ENCODE results near the gene ZBED6. TPM values are rescaled to one million over a fixed set of nuclear protein-coding genes. Genes with fewer than 3 reads are reported as not detected.

Gene ZBED6
- total and polyA plus RNA-seq, 2 experiments from 2014 or later, result 1.7 to 28.7 TPM

DNA sequence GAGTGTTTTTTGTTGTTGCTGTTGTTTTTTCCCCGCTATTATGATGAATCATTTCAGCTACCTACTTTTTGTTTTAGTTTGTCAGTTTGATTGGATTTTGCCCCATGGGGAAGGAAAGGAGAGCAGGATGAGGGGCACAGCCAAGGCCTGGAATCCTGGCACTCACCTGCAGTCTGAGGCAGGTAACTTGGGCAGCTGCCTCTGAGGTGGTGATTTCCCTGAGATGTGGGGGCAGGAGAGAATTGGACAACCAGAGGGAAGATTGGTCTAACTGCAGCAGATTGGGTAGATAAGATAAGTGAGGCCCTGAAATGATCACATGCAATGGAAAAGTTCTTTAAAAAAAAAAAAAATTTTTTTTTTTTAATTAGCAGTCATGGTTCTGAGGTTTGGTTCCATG is 31.9 kb upstream of the ZBED6 start:
- H3K4me2 ChIP-seq (ENCODE audit: unreplicated experiment), result no peak overlapping the region
- DNase-seq, result no peak
- no peak overlapping the region for H2AFZ ChIP-seq
- no peak overlapping the region for H3K27ac ChIP-seq
- H3K4me1 ChIP-seq (ENCODE audit: insufficient read depth), result no peaks in the 10 kb centered on the region
- in situ Hi-C loops (cut with MboI), result no loop called here
- H3K36me3 ChIP-seq (ENCODE audit: low read depth), result no peaks in the 10 kb centered on the region
- no peak overlapping the region for H3K9ac ChIP-seq
- TF ChIP-seq EZH2phosphoT487 (IDR thresholded peaks at IDR 0.05; ENCODE audit: insufficient read depth, low read depth) (no peak), EZH2 (IDR thresholded peaks at IDR 0.05; ENCODE audit: insufficient read depth, poor library complexity, severe bottlenecking) (no peak)
- H3K4me3 ChIP-seq, result no peak overlapping the region
- no peaks in the 10 kb centered on the region for H3K27me3 ChIP-seq (replicated peaks; ENCODE audit: insufficient read depth)
- 92 to 100% methylated on average over 1 of the region's 1 CpG for WGBS, 2 experiments (ENCODE audit: low coverage in 1 of 2, low lambda C conversion rate in 2 of 2, missing lambda C conversion rate in 2 of 2)
- no peaks in the 10 kb centered on the region for H3F3A ChIP-seq (ENCODE audit: insufficient read depth)
- no peaks in the 10 kb centered on the region for H4K20me1 ChIP-seq (ENCODE audit: insufficient read depth)
- H3K9me2 ChIP-seq (ENCODE audit: insufficient read depth), result no peaks in the 10 kb centered on the region
- H3K9me3 ChIP-seq (ENCODE audit: low read depth), result no peaks in the 10 kb centered on the region
- H3K79me2 ChIP-seq (ENCODE audit: insufficient read depth), result no peaks in the 10 kb centered on the region

DNA sequence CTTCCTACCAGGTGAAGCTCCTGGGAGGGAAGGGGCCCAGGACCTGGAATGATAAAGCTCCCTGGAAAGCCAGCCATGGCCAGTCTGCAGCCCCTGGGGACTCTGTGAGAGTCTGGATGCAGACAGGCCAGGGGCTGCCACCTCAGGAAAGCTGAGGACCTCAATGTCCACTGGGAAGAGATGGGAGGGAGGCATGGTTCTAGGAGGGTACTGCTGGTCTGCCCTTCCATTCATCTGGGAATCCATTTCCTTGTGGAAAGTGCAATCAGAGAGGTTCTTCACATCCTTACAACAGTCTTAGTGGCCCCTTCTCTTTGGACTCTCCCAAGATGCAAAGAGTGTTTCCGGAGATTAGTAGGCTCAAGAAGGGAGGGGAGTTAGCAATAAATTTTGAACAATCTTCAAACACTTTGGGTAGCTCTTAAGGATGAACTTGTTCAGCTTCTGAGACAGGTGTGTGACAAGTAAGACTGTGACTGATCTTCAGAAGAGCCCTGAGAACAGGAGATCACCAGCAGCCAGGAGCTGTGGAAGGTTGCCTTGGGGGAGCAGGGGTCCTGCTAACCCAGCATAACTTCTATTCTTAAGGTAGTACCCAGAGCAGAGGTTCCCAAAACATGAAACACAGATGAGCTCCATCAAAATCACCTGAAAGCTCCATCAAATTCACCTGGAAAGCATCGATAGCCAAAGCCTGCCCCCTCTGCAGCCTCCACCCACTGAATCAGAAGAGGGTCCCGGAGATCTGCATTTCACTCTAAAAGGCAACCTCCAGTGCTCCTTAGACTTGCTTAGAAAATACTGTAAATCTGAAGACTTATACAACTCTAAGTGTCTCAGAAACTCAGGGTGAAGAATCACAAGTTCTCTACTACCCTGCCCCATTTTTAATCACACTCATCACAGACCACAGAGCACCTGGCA is 31.1 kb upstream of the ZBED6 start:
- Histone ChIP-seq H3F3A (ENCODE audit: insufficient read depth) (no peaks in the 10 kb centered on the region), H3K4me3 (no peak overlapping the region), H3K36me3 (ENCODE audit: low read depth) (no peaks in the 10 kb centered on the region), H2AFZ (no peak overlapping the region), H3K4me1 (ENCODE audit: insufficient read depth) (no peaks in the 10 kb centered on the region), H4K20me1 (ENCODE audit: insufficient read depth) (no peaks in the 10 kb centered on the region), H3K79me2 (ENCODE audit: insufficient read depth) (no peaks in the 10 kb centered on the region), H3K9me2 (ENCODE audit: insufficient read depth) (no peaks in the 10 kb centered on the region), H3K4me2 (ENCODE audit: unreplicated experiment) (no peak overlapping the region), H3K27ac (no peak overlapping the region), H3K27me3 (replicated peaks; ENCODE audit: insufficient read depth) (no peaks in the 10 kb centered on the region), H3K9ac (no peak overlapping the region), H3K9me3 (ENCODE audit: low read depth) (no peaks in the 10 kb centered on the region)
- TF ChIP-seq EZH2phosphoT487 (IDR thresholded peaks at IDR 0.05; ENCODE audit: insufficient read depth, low read depth), result no peak
- TF ChIP-seq EZH2 (IDR thresholded peaks at IDR 0.05; ENCODE audit: insufficient read depth, poor library complexity, severe bottlenecking), result no peak
- 69 to 78% methylated on average over 3 of the region's 3 CpGs for WGBS, 2 experiments (ENCODE audit: low coverage in 1 of 2, low lambda C conversion rate in 2 of 2, missing lambda C conversion rate in 2 of 2)
- in situ Hi-C loops (cut with MboI), result no loop called here
- no peak for DNase-seq

- Histone ChIP-seq H3F3A (ENCODE audit: insufficient read depth) (no peaks in the 10 kb centered on the region), H4K20me1 (ENCODE audit: insufficient read depth) (no peaks in the 10 kb centered on the region), H3K4me2 (ENCODE audit: unreplicated experiment) (no peak within 1 kb of the TSS), H3K27ac (no peak within 1 kb of the TSS), H2AFZ (no peak within 1 kb of the TSS), H3K79me2 (ENCODE audit: insufficient read depth) (no peaks in the 10 kb centered on the region), H3K9ac (no peak within 1 kb of the TSS), H3K27me3 (replicated peaks; ENCODE audit: insufficient read depth) (no peaks in the 10 kb centered on the region), H3K4me1 (ENCODE audit: insufficient read depth) (no peaks in the 10 kb centered on the region), H3K9me2 (ENCODE audit: insufficient read depth) (no peaks in the 10 kb centered on the region), H3K36me3 (ENCODE audit: low read depth) (no peaks in the 10 kb centered on the region), H3K4me3 (no peak within 1 kb of the TSS), H3K9me3 (ENCODE audit: low read depth) (no peaks in the 10 kb centered on the region)
- no peak for DNase-seq
- WGBS, 2 experiments (ENCODE audit: low coverage in 1 of 2, low lambda C conversion rate in 2 of 2, missing lambda C conversion rate in 2 of 2), result 52 to 54% methylated on average over 16 of the region's 16 CpGs
- in situ Hi-C loops (cut with MboI), result no loop called here
- TF ChIP-seq EZH2phosphoT487 (IDR thresholded peaks at IDR 0.05; ENCODE audit: insufficient read depth, low read depth) (no peak), EZH2 (IDR thresholded peaks at IDR 0.05; ENCODE audit: insufficient read depth, poor library complexity, severe bottlenecking) (no peak)
Observed at GRCh38 chr1:203765029-203765837, 30.2 kb upstream of the ZBED6 start, which contains the start of gene LAX1. LAX1 (plus strand) TSS chr1:203765183; CDS start chr1:203765566, 383 bp downstream.

GRCh38 chr1:203768256-203768655 is 27.2 kb upstream of the ZBED6 start:
- Histone ChIP-seq H3K9ac (no peak overlapping the region), H4K20me1 (ENCODE audit: insufficient read depth) (no peaks in the 10 kb centered on the region)
- TF ChIP-seq EZH2phosphoT487 (IDR thresholded peaks at IDR 0.05; ENCODE audit: insufficient read depth, low read depth) (no peak), EZH2 (IDR thresholded peaks at IDR 0.05; ENCODE audit: insufficient read depth, poor library complexity, severe bottlenecking) (no peak)

More at GRCh38 chr1:203768256-203768655, 27.2 kb upstream of the ZBED6 start:
- no peaks in the 10 kb centered on the region for H3K4me1 ChIP-seq (ENCODE audit: insufficient read depth)
- WGBS, 2 experiments (ENCODE audit: low coverage in 1 of 2, low lambda C conversion rate in 2 of 2, missing lambda C conversion rate in 2 of 2), result 64 to 67% methylated on average over 6 of the region's 6 CpGs
- no peak for DNase-seq
- no peaks in the 10 kb centered on the region for H3K79me2 ChIP-seq (ENCODE audit: insufficient read depth)
- no peaks in the 10 kb centered on the region for H3F3A ChIP-seq (ENCODE audit: insufficient read depth)
- no peaks in the 10 kb centered on the region for H3K9me2 ChIP-seq (ENCODE audit: insufficient read depth)
- no peak overlapping the region for H3K4me3 ChIP-seq
- H3K27me3 ChIP-seq (replicated peaks; ENCODE audit: insufficient read depth), result no peaks in the 10 kb centered on the region
- in situ Hi-C loops (cut with MboI), result no loop called here
- H3K36me3 ChIP-seq (ENCODE audit: low read depth), result no peaks in the 10 kb centered on the region
- no peak overlapping the region for H3K27ac ChIP-seq
- no peak overlapping the region for H2AFZ ChIP-seq
- no peaks in the 10 kb centered on the region for H3K9me3 ChIP-seq (ENCODE audit: low read depth)
- no peak overlapping the region for H3K4me2 ChIP-seq (ENCODE audit: unreplicated experiment)
